SK-N-SH treated with all-trans-retinoic acid at 6 μM for 48 hours (cell line): ENCODE data around the gene RNF144B.
"Not testable (repeated sequence)": the region's sequence is repeated elsewhere in the genome, so short reads cannot be mapped to it uniquely, and the experiment has no call there.

Experiments
- ARNTL ChIP-seq: fragments of 450-650 bp; formaldehyde crosslinking; IDR thresholded peaks from 2 replicates; pipeline ENCODE4 v1.5.0; 2020; ENCODE audit warnings: low read depth, mild to moderate bottlenecking, moderate library complexity, borderline replicate concordance
- CREB5 ChIP-seq: fragments of 250-450 bp; sonication (Bioruptor Pico); IDR thresholded peaks from 2 replicates; pipeline ENCODE4 v1.5.1; 2020; ENCODE audit warnings: low read depth, mild to moderate bottlenecking, moderate library complexity
- CSDC2 ChIP-seq: fragments of 250-450 bp; sonication (Bioruptor Pico); IDR thresholded peaks from 2 replicates; pipeline ENCODE4 v1.5.0; 2020; ENCODE audit warnings: mild to moderate bottlenecking, moderate library complexity
- GLIS3 ChIP-seq: fragments of 250-450 bp; sonication (Bioruptor Pico); IDR thresholded peaks from 2 replicates; pipeline ENCODE4 v1.5.0; 2020; ENCODE audit warnings: mild to moderate bottlenecking, moderate library complexity
- OSR1 ChIP-seq: fragments of 250-450 bp; sonication (Bioruptor Pico); IDR thresholded peaks from 2 replicates; pipeline ENCODE4 v1.8.0; 2022; ENCODE audit warnings: moderate library complexity, mild to moderate bottlenecking, inconsistent platforms
- PATZ1 ChIP-seq: fragments of 250-450 bp; sonication (Bioruptor Pico); IDR thresholded peaks from 2 replicates; pipeline ENCODE4 v1.8.0; 2020; ENCODE audit warnings: mild to moderate bottlenecking, moderate library complexity, borderline replicate concordance
- PPARA ChIP-seq: fragments of 250-450 bp; sonication (Bioruptor Pico); IDR thresholded peaks from 2 replicates; pipeline ENCODE4 v1.5.0; 2020; ENCODE audit warnings: mild to moderate bottlenecking, borderline replicate concordance
- RARB ChIP-seq: fragments of 250-450 bp; sonication (Bioruptor Pico); IDR thresholded peaks from 2 replicates; pipeline ENCODE4 v1.8.0; 2021; ENCODE audit warnings: mild to moderate bottlenecking, moderate library complexity
- SNAI2 ChIP-seq: fragments of 250-450 bp; sonication (Bioruptor Pico); IDR thresholded peaks from 2 replicates; pipeline ENCODE4 v1.5.0; 2020; ENCODE audit warnings: mild to moderate bottlenecking, moderate library complexity
- TSHZ2 ChIP-seq: fragments of 250-450 bp; sonication (Bioruptor Pico); IDR thresholded peaks from 2 replicates; pipeline ENCODE4 v1.5.0; 2020; ENCODE audit warnings: mild to moderate bottlenecking, moderate library complexity
- ZFP3 ChIP-seq: fragments of 250-450 bp; sonication (Bioruptor Pico); IDR thresholded peaks from 2 replicates; pipeline ENCODE4 v1.5.0; 2020; ENCODE audit warnings: mild to moderate bottlenecking, moderate library complexity
- ZFP30 ChIP-seq: fragments of 450-650 bp; formaldehyde crosslinking; IDR thresholded peaks from 2 replicates; pipeline ENCODE4 v1.5.0; 2022; ENCODE audit warnings: mild to moderate bottlenecking, moderate library complexity
- ZNF565 ChIP-seq: fragments of 450-650 bp; formaldehyde crosslinking; conservative IDR thresholded peaks from 2 replicates; pipeline ENCODE4 v1.5.0; 2020; ENCODE audit warnings: low read depth, mild to moderate bottlenecking, moderate library complexity

GRCh38 chr6:18398225-18398624, 11.1 kb downstream of the RNF144B start:
- TF ChIP-seq PATZ1 (CRISPR knock-in tag); OSR1 (CRISPR knock-in tag); GLIS3 (CRISPR knock-in tag); ARNTL (CRISPR knock-in tag); RARB; PPARA (CRISPR knock-in tag); CSDC2 (CRISPR knock-in tag); ZNF565 (CRISPR knock-in tag); ZFP3; TSHZ2 (CRISPR knock-in tag); SNAI2 (CRISPR knock-in tag); ZFP30; CREB5: not testable (repeated sequence)
